ENCODE data around the gene EIF2AK3. TPM values are rescaled to one million over a fixed set of nuclear protein-coding genes. Genes with fewer than 3 reads are reported as not detected.

Gene EIF2AK3
- total and polyA plus RNA-seq, 8 donors: 4.8 to 92.3 (median 40.5) TPM

DNA sequence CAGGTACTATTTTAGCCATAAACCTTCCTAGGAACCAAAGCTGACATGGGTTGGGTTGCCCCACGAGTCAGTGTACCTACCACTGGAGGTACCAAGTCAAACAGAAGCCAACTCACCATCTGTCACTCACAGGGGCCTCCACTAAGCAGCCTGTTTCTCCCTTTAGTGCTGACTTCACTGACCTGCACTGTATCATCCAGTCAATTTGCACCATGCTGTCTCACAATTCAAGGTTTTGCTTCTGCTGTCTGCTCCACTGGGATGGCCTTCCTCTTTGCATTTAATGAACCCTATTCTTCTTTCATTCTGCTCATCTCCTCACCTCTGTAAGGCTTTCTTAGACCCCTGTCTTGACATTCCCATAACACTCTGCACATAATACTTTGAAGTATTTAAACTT, 47.2 kb downstream of the EIF2AK3 start:
- WGBS, 5 donors: 55 to 85% (median 66%) methylated on average over 1 of the region's 1 CpG
- Histone ChIP-seq H3K27ac (no peak overlapping the region), H3K9me3 (no peaks in the 10 kb centered on the region)

DNA sequence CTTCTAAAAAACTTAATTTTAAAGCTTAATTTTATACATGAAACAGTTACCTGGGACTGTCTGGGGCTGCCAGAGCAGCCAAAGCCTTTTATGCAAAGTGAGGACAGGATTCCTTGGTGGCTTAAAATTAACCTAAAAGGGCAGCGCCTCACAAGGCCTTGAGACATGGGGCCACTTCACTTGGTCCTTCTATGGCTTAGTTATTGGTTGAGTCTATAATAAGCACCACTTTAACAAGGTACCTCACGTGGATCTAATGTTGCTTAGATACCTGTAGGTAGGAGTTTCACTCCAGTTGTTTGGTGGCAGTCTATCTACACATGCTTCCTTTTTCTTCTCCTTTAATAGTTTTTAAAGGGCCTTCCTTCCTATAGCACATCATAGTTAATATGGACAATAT, 51.6 kb downstream of the EIF2AK3 start:
- TF ChIP-seq, protein P1, sequence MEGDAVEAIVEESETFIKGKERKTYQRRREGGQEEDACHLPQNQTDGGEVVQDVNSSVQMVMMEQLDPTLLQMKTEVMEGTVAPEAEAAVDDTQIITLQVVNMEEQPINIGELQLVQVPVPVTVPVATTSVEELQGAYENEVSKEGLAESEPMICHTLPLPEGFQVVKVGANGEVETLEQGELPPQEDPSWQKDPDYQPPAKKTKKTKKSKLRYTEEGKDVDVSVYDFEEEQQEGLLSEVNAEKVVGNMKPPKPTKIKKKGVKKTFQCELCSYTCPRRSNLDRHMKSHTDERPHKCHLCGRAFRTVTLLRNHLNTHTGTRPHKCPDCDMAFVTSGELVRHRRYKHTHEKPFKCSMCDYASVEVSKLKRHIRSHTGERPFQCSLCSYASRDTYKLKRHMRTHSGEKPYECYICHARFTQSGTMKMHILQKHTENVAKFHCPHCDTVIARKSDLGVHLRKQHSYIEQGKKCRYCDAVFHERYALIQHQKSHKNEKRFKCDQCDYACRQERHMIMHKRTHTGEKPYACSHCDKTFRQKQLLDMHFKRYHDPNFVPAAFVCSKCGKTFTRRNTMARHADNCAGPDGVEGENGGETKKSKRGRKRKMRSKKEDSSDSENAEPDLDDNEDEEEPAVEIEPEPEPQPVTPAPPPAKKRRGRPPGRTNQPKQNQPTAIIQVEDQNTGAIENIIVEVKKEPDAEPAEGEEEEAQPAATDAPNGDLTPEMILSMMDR (IDR thresholded peaks at IDR 0.05): no peak
- TF ChIP-seq POLR2AphosphoS5 (IDR thresholded peaks at IDR 0.05) (no peak), POLR2A (IDR thresholded peaks at IDR 0.05) (no peak), EP300 (IDR thresholded peaks at IDR 0.05) (no peak)
- no peak overlapping the region for H3K4me3 ChIP-seq
- no peaks in the 10 kb centered on the region for H3K4me1 ChIP-seq
- 90 to 96% (median 95%) methylated on average over 2 of the region's 2 CpGs for WGBS, 5 donors
- intact Hi-C loops (cut with DNase I; ENCODE audit: low total_unique reads): no loop called here
- H3K36me3 ChIP-seq: peaks cover 35 to 100% (median 98%) of the 10 kb centered on the region in 4 donors
- no peak for DNase-seq
- no peaks in the 10 kb centered on the region for H3K9me3 ChIP-seq
- no peaks in the 10 kb centered on the region for H3K27me3 ChIP-seq
- no peak overlapping the region for H3K27ac ChIP-seq

More for the DNA sequence above, 47.2 kb downstream of the EIF2AK3 start:
- no peak overlapping the region for H3K4me3 ChIP-seq
- peaks cover 25 to 100% (median 98%) of the 10 kb centered on the region in 4 donors for H3K36me3 ChIP-seq
- no peaks in the 10 kb centered on the region for H3K27me3 ChIP-seq
- TF ChIP-seq EP300 (IDR thresholded peaks at IDR 0.05) (no peak), POLR2A (IDR thresholded peaks at IDR 0.05) (no peak), POLR2AphosphoS5 (IDR thresholded peaks at IDR 0.05) (no peak)
- TF ChIP-seq, protein P1 (IDR thresholded peaks at IDR 0.05): no peak
- intact Hi-C loops (cut with DNase I; ENCODE audit: low total_unique reads): no loop called here
- DNase-seq: no peak
- H3K4me1 ChIP-seq: no peaks in the 10 kb centered on the region

DNA sequence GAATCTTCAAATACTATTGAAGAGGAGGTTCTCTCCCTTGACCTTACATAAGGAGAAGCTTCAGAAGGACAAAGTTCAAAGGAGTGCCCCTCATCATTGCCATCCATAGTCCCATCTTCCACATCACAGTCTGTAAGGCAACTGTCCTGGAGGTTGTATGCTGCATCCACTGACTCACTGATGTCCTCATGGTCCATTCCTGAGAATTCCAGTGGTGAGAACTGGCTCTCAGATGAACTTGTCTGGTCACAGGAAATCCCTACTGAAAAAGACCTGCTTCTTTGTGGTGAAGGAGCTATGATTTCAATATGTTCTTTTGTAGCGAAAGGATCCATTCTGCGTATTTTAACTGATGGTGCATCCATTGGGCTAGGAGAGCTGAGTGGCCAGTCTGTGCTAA, 52.2 kb downstream of the EIF2AK3 start:
- H3K36me3 ChIP-seq: peaks cover 41 to 100% (median 98%) of the 10 kb centered on the region in 4 donors

DNA sequence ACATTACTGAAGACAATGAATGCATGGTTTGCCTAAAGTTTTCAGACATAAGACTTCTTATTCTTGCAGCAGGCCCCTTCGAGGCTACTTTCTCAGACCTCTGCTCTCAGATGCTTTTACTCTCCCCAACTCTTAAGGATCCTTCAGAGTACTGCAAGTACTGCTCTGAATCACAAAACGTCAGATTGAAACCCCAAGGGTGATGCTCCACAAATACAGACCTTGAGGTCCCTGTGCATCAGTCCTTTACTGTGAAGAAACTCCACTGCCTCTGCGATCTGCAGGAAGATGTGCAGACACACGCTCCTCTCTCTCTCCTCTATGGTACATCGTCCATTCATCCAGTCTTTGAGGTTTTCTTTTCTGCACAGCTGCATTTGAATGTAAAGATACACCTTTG, 52.8 kb downstream of the EIF2AK3 start:
- 79 to 87% (median 79%) methylated on average over 5 of the region's 5 CpGs for WGBS, 5 donors

More for the DNA sequence above, 52.2 kb downstream of the EIF2AK3 start:
- H3K27me3 ChIP-seq: no peaks in the 10 kb centered on the region
- TF ChIP-seq, protein P1 (IDR thresholded peaks at IDR 0.05): no peak
- TF ChIP-seq EP300 (IDR thresholded peaks at IDR 0.05) (no peak), POLR2AphosphoS5 (IDR thresholded peaks at IDR 0.05) (no peak), POLR2A (IDR thresholded peaks at IDR 0.05) (no peak)
- no peak for DNase-seq
- 47 to 98% (median 50%) methylated on average over 2 of the region's 2 CpGs for WGBS, 5 donors
- H3K27ac ChIP-seq: no peak overlapping the region
- no peak overlapping the region for H3K4me3 ChIP-seq
- no peaks in the 10 kb centered on the region for H3K9me3 ChIP-seq
- H3K4me1 ChIP-seq: no peaks in the 10 kb centered on the region
- intact Hi-C loops (cut with DNase I; ENCODE audit: low total_unique reads): no loop called here

More for the DNA sequence above, 52.8 kb downstream of the EIF2AK3 start:
- H3K27me3 ChIP-seq: no peaks in the 10 kb centered on the region
- no peaks in the 10 kb centered on the region for H3K9me3 ChIP-seq
- peaks cover 41 to 100% (median 98%) of the 10 kb centered on the region in 4 donors for H3K36me3 ChIP-seq
- intact Hi-C loops (cut with DNase I; ENCODE audit: low total_unique reads): no loop called here
- no peaks in the 10 kb centered on the region for H3K4me1 ChIP-seq
- no peak overlapping the region for H3K4me3 ChIP-seq
- no peak for TF ChIP-seq POLR2A (IDR thresholded peaks at IDR 0.05)
- TF ChIP-seq, protein P1 (IDR thresholded peaks at IDR 0.05): no peak
- H3K27ac ChIP-seq: no peak overlapping the region
- DNase-seq: no peak

Measured in stomach (tissue), 9 donors.